ENCODE data around the gene BUB3.
"Not testable (repeated sequence)": the region's sequence is repeated elsewhere in the genome, so short reads cannot be mapped to it uniquely, and the experiment has no call there.

Gene BUB3

GRCh38 chr10:123154711-123155505 is 706 bp downstream of the BUB3 start:
- DNase-seq = peak; percentile 75

DNA sequence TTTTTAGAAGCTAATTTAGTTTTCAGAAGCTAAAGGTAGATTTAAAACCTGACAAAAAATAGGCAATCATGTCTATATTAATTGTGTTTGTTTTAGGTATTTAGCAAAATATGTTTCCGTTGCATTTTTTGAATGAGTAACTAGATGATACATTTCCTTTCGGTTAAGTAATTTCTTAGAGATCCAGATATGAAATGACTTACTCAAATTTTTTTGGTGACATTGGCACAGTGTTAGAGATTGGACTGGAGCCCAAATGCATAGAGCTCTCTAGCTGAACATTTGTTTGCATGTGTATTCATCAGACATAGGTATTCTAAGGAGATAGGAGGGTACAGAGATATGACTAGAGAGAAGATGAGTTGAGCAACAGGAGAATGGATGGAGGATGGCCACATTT is 1.9 kb downstream of the BUB3 start:
- DNase-seq = no peak

DNA sequence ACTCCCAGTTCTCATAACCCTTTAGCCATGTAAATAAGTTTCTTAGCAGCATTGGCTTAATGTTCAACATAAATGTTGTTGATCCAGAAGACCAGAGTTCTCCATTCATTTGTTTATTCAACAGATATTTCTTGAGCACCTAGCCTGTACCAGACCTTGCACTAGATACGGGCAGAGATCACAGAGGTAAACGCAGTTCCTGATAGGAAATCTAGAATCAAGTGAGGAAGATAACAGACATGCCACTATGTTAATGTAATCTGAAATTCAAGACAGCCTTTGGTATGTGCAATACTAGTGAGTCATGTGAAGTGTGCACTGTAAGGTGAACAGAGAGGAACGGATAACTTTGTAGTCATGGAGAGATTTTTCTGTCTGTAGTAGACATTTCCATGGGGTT is 3.0 kb downstream of the BUB3 start:
- no peak for DNase-seq

DNA sequence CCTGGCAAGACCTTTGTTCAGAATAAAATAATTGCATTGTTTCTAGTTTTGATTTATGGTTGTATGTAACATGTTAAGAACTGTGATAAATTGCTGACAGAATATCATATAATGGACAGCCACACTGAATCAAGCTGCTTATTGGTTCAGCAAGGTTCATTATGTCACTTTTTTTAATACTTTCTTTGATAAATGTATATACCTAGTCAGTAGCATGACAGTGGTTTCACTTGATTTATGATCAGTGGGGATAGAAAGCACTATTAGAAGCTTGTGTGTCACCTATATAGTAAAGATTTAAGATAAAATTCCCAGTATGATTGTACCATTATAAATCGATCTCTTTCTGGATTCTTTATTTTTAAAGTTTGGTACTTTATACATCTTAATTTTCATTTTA is 4.5 kb downstream of the BUB3 start:
- DNase-seq = no peak

- DNase-seq = no peak
Observed at GRCh38 chr10:123160311-123160980, 6.2 kb downstream of the BUB3 start.

DNA sequence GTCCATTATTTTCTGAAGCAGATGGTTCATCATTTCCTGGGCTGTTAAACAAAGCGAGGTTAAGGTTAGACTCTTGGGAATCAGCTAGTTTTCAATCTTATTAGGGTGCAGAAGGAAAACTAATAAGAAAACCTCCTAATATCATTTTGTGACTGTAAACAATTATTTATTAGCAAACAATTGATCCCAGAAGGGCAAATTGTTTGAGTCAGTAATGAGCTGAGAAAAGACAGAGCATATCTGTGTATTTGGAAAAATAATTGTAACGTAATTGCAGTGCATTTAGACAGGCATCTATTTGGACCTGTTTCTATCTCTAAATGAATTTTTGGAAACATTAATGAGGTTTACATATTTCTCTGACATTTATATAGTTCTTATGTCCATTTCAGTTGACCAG is 10.1 kb downstream of the BUB3 start:
- no peak for DNase-seq

DNA sequence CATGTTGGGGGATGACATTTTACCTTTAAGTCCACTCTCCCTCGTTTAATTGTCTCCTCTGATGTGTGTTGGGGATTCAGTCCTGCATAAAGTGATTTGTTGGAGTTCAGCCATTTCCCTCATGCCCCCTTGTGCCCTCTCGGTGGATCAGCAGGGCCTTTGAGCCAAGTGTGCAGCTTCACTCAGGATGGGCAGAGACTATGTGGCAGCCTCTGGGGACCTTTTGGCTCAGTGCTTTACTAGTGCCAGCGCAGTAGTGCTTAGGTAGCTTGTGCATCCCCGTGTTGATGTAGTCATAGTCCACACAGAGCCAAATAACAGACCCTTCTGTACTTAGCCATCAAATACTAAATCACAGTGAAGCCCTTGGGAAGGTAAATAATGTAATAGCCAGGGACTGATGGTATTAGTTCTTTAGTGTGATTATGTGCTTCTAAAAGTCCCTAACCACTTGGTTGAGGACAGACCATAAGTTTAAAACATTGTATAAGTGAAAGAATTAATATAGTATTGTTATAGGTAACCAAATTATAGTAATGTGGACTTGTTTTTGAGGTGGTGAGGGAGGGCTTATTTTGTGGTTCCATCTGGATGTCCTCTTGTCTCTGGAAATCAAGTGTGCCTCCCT is 11.4 kb downstream of the BUB3 start:
- DNase-seq = peak; percentile 46

DNA sequence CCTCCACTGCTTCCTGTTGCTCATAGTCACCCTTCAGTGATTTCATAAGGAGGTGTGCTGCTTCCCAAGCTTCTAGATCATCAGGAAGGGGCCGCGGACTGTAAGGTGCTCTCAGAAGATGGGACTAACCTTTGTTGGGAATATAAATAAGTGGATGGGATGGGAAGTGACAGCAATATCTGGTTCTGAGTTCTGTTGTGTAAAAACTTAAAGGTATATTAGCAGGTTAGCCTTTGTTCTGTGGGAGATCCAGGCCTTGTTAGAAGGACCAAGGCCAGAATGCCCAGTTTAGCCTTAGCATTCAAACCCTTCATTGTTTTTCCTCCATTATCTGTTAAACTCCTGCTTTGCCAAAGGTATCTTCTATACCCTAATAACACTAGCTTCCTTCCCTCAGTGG is 12.4 kb downstream of the BUB3 start:
- DNase-seq = no peak

GRCh38 chr10:123170961-123171360 is 16.8 kb downstream of the BUB3 start:
- no peak for DNase-seq

DNA sequence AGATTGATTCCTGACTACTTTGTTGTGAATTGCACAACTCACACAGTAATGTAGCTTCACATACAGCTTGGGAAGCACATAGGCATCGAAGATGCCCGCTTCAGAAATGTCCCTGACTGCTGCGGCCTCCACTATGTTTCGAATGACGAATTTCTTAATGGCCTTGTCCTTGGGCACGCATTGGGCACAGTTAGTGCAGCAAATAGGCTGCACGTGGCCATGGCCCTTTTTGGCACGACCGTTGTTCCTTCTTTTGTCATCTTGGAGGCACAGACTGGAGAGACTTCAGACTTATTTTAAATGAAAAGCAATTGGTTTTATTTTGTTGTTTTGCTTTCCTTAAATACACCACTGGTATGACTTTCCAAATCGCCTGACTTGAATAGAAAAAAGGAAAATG is 17.4 kb downstream of the BUB3 start:
- not testable (repeated sequence) for DNase-seq

- DNase-seq = peak; percentile 27
Observed at GRCh38 chr10:123175389-123176387, 21.5 kb downstream of the BUB3 start.

DNA sequence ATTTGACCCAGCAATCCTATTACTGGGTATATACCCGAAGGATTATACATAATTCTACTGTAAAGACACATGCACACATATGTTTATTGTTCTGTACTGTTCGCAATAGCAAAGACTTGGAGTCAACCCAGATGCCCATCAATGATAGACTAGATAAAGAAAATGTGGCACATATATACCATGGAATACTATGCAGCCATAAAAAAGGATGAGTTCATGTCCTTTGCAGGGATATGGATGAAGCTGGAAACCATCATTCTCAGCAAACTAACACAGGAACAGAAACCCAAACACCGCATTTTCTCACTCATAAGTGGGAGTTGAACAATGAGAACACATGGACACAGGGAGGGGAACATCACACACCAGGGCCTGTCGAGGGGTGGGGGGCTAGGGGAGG is 24.2 kb downstream of the BUB3 start:
- DNase-seq = not testable (repeated sequence)

DNA sequence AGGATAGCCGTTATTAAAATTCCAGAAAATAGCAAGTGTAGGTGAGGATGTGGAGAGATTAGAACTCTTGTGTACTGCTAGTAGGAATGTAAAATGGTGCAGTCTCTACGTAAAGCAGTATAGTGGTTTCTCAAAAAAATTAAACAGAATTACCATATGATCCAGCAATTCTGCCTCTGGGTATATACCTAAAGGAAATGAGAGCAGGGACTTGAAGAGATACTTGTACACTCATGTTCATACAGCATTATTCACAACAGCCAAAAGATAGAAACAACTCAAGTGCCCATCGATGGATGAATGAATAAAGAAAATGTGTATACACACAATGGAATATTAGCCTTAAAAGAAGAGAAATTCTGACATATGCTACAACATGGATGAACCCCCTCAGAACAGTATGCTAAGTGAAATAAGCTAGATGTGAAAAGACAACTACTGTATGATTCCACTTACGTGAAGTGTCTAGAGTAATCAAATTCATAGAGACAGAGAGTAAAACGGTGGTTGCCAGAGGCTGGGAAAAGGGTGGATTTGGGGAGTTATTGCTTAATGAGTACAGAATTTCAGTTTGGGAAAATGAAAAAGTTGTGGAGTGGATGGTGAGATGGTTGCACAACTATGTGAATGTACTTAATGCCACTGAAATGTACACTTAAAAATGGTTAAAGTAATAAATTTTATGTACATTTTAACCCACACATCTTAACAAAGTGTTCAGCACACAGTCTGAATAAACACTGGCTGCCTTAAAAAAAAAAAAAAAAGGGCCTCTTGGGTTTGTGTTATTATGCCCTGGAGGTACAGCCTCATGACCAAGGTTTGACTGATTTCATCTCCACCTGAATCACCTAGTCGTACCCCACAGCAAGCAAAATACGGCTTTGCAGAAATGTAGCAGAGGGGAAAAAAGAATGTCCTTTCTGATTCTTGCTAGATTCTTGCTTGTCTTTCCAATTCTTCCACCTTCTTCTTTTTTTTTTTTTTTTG is 26.2 kb downstream of the BUB3 start:
- no peak for DNase-seq

DNA sequence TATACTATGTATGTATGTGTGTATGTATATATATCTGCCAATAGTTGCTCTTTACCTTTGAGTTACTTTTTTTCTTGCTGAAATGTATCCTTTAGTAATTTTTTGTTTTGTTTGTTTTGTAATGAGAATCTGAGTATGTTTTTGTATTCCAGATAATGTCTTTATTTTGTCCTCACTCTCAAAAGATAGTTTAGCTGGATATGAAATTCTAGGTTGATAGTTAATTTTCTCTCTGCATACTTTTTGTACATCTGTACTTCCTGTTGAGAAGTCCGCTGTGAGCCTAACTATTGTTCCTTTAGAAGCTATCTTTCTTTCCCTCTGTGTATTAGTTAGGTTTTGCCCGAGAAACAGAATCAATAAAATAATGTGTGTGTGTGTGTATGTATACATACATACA is 29.5 kb downstream of the BUB3 start:
- no peak for DNase-seq

GRCh38 chr10:123187781-123188180 is 33.6 kb downstream of the BUB3 start:
- DNase-seq = no peak

DNA sequence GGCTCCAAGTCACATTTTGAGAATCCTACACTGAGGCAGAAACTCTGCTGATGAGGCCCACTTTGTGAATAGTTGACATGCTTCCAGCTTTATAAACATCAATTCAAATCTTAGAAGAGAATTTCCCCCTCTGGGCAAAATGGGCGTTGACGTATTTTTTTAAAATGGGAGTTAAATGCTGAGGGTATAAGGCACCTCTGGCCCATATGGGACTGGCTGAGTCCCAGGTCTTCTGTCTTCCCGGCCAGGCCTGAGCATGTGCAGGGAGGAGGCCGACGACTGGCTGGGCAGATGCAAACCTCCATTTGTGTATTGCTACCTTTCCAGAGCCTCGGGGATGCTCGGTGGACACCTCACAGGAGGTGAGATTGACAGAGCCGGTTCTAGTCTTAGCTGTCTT is 37.7 kb downstream of the BUB3 start:
- no peak for DNase-seq

- DNase-seq = no peak
Observed at GRCh38 chr10:123194056-123194455, 39.9 kb downstream of the BUB3 start.

- DNase-seq = no peak
Observed at GRCh38 chr10:123200531-123200930, 46.3 kb downstream of the BUB3 start.

- DNase-seq = no peak
Observed at GRCh38 chr10:123202506-123202905, 48.3 kb downstream of the BUB3 start.

GRCh38 chr10:123203393-123204126 is 49.4 kb downstream of the BUB3 start:
- no peak for DNase-seq

- no peak for DNase-seq
Observed at GRCh38 chr10:123204127-123204461, 49.9 kb downstream of the BUB3 start.
